ENCODE measurements around the gene KIF1C.
"Not testable (repeated sequence)": the region's sequence is repeated elsewhere in the genome, so short reads cannot be mapped to it uniquely, and the experiment has no call there.

KIF1C gene

DNA sequence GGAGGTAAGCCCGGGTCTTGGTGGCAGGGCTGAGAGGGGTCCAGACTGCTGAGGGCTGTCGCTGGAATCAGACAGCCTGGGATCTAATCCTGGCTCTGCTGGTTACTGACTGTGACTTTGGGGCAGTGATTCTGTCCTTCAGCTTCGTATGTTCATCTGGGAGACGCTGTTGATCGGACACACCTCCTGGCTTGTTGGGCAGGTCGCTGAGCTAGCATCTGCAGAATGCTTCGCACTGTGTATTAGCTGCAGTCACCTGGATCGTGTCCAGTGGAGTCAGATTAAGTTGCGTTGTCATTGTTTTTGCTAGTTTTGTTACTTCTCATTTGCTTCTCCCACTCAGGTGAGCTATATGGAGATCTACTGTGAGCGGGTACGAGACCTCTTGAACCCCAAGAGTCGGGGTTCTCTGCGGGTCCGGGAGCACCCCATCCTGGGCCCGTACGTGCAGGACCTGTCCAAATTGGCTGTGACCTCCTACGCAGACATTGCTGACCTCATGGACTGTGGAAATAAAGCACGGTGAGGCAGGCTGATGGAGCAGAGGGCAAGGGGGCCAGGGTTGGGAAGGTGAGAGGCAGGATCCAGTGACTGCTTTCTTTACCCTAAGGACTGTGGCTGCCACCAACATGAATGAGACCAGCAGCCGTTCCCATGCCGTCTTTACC lies 4.5 kb downstream of the KIF1C start:
- no peak for DNase-seq

DNA sequence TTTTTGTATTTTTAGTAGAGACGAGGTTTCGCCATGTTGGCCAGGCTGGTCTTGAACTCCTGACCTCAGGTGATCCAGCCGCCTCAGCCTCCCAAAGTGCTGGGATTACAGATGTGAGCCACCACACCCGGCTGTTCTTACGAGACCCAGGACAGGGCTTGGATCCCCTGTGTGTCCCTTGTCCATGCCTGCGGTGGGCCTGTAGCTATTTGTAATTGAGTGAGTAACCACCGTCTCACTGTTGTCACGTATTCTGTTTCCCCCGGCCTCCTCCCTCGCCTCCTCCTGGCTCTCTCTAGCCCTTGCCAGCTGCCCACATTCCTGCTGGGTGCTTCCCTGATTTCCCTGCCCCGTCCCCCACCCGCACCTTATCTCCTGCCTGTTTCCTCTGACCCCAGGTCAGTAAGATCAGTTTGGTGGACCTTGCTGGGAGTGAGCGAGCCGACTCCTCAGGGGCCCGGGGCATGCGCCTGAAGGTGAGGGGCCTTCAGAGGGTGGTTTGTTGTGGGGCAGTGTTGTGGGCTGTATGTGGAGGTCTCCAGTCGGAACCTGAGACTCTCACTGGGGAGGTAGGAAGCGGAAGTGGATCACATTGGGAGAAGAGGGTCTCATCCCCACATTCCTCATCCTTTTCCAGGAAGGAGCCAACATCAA lies 5.6 kb downstream of the KIF1C start:
- DNase-seq = no peak

DNA sequence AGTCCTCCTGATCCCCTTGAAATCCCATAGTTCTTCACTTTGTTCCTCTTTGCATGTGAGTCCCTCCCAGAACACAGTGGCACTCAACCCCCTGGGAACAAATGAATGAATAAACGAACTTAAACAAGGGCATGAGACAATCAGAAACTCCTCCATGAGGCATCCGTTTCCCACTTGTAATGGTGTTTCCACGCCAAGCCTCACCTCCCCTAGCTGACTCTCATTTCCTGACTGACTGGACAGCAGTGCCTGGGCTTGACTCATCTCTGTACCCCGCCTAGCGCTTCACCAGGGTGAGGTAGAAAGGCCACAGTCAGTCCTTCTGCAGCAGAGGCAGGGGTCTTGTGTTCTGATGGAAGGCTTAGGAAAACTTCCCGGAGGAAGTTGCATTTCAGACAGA lies 14.2 kb downstream of the KIF1C start:
- DNase-seq = no peak

DNA sequence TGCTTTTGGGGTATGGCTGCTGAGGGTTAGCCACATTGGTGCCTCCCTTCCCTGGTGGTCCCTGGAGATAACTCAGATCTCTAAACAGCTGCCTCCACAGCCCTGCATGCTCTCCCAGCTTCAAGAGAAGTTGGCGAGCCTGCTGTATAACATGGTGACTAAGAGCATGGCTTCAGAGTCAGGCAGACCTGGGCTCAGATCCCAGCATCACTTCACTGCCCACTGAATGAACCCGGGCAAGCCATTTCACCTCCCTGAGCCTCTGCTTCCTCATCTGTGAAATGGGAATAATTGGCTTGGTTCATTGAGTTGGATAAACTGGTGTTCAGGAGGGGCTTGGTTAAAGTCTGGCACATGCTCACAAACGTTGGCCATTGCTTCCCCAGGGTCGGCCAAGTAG lies 16.6 kb downstream of the KIF1C start:
- no peak for DNase-seq

DNA sequence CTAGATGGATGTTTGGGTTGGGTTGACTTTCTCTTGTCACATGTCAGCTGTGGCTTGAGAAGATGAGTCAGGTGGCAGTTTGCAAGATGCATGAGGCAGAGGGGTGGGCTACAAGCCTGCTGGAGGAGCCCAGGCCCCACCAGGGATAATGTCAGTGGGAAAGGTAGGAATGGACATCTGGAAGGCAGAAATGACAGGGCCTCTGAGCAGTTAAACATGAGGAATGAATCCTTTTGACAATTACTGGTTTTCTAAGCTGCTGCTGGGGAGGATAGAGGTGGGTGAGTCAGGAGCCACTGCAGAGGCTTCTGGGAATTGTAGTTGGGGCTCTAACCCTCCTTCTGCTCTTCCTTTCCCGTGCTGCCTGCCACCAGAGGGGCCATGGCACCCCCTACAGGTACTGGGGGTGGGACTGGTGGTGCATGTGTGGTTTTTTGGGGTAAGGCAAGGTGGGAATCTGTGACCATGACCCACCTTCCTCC lies 21.8 kb downstream of the KIF1C start:
- DNase-seq = peak; percentile 60

DNA sequence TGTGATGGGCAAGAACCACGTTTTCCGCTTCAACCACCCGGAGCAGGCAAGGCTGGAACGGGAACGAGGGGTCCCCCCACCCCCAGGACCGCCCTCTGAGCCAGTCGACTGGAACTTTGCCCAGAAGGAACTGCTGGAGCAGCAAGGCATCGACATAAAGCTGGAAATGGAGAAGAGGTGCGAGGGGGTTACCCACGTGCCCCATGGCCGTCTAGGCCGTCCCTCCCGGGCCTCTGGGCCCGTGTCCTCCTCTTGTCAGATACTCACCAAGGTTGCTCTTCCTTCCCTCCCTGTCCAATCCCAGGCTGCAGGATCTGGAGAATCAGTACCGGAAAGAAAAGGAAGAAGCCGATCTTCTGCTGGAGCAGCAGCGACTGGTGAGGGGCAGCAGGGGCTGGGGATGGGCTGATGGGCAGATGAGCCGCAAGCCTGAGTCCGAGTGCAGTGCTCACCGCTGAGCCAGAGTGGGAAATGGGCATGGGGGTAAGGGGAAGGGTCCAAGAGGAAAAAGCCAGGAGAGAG lies 22.8 kb downstream of the KIF1C start:
- no peak for DNase-seq

DNA sequence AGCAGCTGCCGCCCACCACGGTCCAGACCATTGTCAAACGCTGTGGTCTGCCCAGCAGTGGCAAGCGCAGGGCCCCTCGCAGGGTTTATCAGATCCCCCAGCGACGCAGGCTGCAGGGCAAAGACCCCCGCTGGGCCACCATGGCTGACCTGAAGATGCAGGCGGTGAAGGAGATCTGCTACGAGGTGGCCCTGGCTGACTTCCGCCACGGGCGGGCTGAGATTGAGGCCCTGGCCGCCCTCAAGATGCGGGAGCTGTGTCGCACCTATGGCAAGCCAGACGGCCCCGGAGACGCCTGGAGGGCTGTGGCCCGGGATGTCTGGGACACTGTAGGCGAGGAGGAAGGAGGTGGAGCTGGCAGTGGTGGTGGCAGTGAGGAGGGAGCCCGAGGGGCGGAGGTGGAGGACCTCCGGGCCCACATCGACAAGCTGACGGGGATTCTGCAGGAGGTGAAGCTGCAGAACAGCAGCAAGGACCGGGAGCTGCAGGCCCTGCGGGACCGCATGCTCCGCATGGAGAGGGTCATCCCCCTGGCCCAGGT lies 24.5 kb downstream of the KIF1C start:
- DNase-seq = no peak

DNA sequence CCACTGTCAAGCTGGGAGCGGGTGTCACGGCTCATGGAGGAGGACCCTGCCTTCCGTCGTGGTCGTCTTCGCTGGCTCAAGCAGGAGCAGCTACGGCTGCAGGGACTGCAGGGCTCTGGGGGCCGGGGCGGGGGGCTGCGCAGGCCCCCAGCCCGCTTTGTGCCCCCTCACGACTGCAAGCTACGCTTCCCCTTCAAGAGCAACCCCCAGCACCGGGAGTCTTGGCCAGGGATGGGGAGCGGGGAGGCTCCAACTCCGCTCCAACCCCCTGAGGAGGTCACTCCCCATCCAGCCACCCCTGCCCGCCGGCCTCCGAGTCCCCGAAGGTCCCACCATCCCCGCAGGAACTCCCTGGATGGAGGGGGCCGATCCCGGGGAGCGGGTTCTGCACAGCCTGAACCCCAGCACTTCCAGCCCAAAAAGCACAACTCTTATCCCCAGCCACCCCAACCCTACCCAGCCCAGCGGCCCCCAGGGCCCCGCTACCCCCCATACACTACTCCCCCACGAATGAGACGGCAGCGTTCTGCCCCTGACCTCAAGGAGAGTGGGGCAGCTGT lies 25.9 kb downstream of the KIF1C start:
- DNase-seq = no peak

DNA sequence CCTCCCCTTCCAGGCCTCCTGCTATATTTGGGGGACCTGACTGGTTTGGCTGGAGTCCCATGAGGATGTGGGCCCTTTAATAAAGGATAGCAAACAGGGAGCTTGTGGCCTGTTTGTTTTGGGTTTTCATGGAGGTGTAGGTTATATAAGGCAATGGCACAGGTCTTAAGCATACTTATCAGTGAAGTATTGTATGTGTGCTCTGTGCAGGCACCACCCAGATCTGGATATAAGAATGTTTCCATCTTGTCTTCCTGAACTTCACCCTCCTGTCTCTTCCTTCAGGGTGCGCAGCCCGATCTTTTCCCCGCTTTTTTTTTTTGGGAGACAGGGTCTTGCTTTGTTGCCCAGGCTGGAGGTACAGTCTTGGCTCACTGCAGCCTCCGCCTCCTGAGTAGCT lies 26.9 kb downstream of the KIF1C start:
- no peak for DNase-seq

DNA sequence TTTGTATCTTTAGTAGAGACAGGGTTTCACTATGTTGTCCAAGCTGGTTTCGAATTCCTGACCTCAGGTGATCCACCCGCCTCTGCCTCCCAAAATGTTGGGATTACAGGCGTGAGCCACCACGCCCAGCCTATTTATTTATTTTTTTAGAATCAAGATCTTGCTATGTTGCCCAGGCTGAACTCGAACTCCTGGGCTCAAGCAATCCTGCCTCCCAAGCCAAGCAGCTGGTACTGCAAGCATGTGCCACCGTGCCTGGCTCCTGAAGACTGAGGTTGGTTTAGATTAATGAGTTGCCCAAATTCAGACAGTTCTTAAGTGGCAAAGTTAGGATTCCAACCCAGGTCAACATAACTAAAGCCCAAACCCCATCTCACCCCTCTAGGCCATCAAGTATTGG lies 29.5 kb downstream of the KIF1C start:
- peak; percentile 2 for DNase-seq

DNA sequence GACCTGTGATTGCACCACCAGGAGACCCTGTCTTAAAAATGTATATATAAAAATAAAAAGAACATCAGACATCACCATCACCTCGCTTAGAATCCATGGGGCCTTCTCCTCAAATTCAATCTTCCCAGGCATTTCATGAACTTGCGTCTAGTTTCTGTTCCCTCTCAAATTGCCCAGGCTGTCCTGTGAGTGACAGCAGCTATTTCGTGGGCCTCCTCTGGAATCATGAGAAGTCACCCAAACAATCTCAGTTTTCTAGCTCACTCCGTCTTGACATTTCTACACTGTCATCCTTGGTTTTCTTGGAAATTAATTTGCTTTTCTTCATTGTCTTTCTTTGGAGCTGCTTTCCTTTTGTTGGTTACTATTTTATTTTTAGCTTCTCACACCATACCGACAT lies 30.2 kb downstream of the KIF1C start:
- DNase-seq = no peak

DNA sequence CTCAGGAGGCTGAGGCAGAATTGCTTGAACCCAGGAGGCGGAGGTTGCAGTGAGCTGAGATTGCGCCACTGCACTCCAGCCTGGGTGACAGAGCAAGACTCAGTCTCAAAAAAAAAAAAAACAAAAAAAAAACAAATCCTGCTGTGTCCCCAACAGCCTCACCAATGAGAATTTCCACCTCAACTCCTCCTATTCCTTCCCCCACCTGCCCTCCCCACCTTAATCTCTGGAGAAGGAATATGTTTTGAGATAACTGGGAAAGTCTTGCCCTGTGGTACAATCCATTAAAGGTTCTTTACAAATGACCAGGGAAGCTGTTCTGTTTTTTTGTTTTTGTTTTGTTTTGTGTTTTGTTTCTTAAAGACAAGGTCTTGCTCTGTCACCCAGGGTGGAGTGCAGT lies 32.4 kb downstream of the KIF1C start:
- not testable (repeated sequence) for DNase-seq

DNA sequence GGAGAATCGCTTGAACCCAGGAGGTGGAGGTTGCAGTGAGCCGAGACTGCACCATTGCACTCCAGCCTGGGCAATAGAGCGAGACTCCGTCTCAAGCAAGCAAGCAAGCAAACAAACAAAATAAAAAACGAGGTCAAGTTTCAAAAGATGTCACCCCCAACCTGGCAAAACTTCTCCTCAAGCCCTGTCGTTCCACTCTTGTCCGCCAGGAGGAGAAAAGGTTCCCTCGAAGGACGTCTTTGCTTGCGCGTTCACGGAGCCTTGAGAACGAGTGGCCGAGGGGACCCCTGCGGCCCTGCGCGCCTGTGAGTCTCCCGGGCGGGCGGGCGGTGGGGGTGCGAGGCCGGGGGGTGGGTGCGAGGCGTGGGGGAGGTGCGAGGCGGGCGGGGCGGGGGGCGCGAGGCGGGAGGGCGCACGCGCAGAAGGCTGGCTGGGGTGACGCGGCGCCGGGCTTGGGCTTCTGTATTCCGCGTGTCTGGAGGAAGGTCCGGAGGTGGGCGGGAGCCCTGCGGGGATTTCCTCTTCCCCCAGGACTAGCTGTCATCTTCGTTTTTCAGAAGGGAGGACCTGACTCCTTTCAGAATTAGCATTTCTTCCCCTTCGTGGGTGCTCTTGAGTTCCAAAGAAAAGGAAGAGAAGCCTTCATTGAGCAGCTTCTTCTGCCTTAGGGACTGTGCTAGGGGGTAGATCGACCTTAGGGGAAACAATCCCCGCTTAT lies 33.8 kb downstream of the KIF1C start:
- DNase-seq = peak; percentile 90

DNA sequence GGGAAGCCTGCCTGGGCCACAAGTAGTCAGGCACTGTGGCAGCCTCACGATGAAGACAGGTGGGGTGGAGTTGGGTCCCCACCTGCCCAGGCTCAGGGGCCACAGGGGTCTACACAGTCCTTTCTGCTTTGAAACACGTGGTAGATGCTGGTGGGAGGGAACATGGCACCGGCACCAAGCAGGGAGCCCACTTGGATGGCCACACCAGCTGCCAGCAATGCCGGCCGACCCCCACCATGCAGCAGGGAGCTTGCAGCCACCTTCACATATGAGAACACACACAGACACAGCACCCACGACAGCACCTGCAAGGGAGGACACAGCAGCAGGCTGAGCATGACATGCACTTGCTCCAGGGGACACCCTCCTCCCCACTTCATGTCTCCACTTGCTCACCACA lies 35.1 kb downstream of the KIF1C start:
- no peak for DNase-seq

DNA sequence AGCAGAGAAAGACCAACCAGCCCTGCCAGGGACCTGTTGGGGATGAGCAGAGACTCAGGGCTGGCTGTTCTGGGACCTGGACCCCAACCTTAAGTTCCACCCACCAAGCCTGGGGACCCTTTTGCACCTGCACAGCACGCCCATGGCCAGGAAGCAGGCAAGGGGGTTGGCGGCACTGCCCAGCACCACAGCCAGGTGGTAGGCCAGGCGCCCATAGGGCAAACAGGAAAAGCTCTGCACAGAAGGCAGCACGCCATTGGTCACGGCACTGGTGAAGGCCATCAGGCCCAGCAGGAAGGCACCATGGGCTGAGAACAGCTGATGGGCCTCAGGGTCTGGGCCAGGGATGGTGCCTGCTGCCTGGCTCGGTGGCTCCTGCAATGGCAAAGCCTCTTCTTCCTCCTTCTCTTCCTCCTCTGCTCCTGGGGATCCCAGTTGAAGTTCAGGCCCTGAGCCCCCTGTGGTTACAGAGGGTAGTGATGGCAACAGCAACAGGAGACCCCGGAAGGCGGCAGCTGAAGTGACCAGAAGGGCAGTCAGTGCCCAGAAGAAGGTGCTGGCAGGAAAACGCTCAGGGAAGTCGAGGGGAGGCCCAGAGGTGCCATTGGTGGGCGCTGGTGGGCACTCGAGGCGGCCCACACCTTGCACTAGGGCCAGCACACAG lies 35.7 kb downstream of the KIF1C start:
- no peak for DNase-seq

DNA sequence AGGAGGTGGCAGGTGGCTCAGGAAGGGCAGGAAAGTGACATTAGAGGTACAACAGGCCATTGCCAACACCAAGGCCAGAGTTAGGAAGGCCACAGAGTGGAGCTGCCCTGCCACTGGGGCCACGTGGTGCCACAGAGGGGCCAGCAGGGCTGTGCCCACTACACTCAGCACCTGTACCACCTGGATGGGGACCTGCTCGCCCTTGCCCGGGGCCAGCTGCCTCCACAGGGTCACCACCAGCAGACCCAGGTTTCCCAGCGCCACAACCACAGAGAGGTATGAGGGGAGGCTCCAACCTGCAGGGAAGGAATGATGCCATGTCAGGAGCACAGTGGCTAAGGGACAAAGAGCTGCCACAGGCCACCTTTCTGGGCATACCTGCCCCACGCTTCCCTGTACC lies 36.3 kb downstream of the KIF1C start:
- DNase-seq = no peak

DNA sequence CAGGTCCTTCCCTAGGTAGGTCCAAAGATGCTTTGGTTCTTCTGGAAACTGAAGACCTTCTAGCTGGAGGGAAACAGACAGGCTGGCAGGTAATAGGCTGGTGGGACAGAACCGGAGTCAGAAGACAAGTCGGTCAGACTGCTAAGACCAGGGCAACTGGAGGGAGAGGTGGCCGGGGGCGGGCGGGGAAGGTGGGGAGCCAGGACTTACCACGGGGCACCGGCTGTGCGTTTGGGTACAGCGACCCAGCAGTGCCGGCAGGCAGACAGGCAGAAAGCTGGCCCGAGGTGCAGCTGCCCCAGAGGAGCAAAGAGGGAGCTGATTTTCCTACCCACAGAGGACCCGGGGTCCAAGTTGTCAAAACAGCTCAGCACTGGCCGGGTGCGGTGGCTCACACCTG lies 36.9 kb downstream of the KIF1C start:
- DNase-seq = no peak

DNA sequence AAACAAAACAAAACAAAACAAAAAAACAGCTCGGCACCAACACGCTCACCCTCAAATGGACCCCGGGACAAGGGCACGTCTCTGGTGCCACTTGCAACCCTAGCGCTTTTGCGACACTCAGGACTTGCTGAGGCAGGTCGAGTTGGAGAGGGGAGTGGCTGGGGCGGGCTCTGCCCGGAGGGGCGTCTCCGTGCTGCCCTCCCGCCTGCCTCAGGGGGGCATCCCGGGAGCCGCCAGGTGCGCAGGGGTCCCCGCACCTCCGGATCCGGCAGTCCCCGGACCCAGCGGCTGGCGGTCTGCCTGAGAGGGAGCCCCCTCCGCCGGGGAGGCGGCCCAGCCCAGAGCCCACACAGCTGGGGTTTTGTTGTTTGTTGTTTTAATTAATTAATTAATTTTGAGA lies 37.6 kb downstream of the KIF1C start, which contains the start of gene SLC52A1:
Gene SLC52A1 (minus strand): TSS at position 112 of the 400 bp plus-strand sequence. CDS start 820 bp downstream, outside the sequence.
- no peak for DNase-seq

DNA sequence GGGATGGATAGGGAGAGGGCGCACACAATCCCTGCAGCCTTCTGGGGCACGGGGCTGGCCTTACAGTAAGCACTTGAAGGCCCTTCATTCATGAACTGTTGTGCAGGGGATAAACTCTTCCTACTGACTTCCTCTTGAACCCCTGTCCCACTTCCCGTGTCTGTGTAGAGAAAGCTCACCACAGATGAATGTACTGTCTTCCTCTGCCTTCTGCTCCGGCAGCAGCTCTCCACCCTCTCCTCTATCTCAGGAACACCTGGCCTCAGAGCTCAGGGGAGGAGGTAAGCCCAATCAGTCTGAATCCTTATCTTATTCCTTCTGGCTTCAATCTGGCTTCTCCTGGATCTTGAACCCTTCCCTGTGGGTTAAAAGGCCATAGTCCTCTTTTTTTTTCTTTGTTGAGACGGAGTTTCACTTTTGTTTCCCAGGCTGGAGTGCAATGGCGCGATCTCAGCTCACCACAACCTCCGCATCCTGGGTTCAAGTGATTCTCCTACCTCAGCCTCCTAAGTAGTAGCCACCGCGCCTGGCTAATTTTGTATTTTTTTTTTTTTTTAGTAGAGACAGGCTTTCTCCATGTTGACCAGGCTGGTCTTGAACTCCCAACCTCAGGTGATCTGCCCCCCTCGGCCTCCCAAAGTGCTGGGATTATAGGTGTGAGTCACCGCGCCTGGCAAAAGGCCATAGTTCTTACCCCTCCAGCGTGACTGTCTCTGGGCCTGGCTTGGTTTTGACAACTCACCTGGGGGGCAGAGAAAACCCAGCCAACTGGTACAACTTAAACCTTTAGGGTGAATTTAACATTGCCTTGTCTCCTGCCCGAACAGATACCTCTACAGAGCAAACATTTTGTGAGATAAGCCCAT lies 44.6 kb downstream of the KIF1C start:
- DNase-seq = no peak

DNA sequence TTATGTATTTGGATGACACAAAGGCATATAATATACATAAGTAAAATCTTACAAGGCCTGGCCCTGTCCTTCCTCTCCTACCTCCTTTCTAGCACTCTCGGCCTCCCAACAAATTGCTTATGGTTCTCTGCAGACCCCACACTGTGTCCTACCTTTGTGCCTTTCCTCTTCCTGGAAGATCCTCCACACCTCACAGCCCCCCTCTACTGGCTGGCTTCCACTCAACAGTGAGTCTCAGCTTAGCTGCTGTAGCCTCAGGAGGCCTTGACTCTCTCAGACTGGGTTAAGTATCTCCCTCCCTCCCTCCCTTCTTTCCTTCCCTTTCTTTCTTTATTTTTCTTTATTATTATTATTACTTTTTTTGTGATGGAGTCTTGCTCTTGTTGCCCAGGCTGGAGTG lies 45.8 kb downstream of the KIF1C start:
- DNase-seq = no peak

DNA sequence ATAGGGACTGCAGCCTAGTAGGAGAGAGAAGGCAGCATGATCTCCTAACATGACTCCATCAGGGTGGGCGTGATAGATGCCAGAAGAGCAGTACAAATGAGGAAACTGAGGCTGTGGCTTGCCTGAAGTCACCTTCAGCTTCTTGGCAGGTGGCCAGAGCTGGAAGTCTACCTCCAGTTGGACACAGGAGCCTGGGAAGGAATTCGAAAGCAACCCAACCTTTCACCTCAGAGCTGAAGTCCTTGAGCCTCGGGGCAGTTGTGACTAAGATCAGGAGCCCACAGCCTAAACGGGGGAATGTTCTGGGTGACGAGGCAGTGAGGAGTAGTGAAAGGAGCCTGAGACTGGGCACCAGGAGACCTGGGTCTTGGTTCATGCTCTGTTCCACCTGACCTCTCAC lies 46.9 kb downstream of the KIF1C start:
- DNase-seq = no peak

DNA sequence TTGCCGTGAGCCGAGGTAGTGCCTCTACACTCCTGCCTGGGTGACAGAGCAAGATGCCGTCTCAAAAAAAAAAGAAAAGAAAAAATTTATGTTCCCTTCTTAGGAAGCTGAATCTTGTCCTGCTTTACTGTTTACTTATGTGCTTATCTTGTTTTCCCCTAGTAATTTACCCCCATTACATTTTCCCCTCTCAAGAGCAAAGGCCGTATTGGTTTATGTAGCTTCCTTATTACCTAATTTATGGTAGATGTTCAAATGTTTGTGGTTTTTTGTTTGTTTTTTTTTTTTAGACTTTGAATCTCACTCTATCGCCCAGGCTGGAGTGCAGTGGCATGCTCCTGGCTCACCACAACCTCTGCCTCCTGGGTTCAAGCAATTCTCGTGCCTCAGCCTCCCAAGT lies 47.7 kb downstream of the KIF1C start:
- DNase-seq = no peak
